GM12874 (cell line): ENCODE data around the gene TMC7.

Experiments used
- TF ChIP-seq, protein P1 (sequence below): IDR thresholded peaks from 2 replicates; pipeline ENCODE4 v1.5.1; 2011; ENCODE audit warnings: low read depth, mild to moderate bottlenecking, control low read depth, low read length, moderate library complexity; ENCODE audit not compliant: insufficient read depth

The TMC7 gene

DNA sequence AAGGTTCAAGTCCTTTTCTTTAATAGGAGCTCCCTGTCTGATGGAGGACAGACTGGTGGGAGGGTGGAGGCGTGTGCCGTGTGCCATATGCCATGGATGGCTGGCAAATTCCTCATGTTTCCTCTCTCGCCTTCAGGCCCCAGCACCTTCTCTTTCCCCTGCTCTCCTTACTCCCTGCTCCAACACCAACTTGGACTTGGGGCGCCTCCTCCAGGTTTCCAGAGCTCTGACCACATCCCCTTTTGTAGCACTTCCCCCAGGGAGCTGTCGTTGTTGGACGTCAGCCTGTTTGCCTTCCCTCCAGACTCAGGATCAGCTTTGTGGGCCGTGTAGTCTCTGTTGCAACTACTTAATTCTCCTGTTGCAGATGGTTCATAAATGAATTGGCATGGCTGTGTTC, 30.7 kb downstream of the TMC7 start:
- TF ChIP-seq, protein P1, sequence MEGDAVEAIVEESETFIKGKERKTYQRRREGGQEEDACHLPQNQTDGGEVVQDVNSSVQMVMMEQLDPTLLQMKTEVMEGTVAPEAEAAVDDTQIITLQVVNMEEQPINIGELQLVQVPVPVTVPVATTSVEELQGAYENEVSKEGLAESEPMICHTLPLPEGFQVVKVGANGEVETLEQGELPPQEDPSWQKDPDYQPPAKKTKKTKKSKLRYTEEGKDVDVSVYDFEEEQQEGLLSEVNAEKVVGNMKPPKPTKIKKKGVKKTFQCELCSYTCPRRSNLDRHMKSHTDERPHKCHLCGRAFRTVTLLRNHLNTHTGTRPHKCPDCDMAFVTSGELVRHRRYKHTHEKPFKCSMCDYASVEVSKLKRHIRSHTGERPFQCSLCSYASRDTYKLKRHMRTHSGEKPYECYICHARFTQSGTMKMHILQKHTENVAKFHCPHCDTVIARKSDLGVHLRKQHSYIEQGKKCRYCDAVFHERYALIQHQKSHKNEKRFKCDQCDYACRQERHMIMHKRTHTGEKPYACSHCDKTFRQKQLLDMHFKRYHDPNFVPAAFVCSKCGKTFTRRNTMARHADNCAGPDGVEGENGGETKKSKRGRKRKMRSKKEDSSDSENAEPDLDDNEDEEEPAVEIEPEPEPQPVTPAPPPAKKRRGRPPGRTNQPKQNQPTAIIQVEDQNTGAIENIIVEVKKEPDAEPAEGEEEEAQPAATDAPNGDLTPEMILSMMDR = no peak

DNA sequence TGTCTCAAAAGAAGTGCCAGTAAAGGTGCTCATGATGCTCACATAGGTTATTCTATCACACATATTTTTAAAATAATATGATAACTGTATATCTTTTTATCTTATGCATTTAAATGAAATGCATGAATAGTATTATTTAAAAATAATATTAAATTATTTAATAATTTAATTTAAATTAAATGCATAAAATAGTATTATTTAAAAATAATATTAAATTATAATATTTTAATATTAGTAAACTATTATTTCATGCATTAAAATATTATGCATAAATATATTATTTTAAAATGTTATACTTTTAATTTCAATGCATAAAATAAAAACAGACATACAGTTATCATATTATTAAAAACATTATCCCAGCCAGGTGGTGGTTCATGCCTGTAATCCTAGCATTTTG, 33.4 kb downstream of the TMC7 start:
- TF ChIP-seq, protein P1 = no peak

DNA sequence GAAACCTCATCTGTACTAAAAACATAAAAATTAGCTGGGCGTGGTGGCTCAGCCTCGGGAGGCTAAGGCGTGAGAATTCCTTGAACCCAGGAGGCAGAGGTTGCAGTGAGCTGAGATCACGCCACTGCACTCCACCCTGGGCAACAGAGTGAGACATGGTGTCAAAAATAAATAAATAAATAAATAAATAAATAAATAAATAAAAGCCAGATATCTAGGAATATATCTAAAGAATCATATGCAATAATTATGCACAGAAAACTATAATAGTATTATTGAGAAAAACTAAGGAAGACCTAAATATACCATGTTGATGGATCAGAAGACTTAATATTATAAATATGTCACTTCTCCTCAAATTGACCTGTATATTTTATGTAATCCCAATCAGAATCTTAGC, 37.0 kb downstream of the TMC7 start:
- TF ChIP-seq, protein P1 = no peak

DNA sequence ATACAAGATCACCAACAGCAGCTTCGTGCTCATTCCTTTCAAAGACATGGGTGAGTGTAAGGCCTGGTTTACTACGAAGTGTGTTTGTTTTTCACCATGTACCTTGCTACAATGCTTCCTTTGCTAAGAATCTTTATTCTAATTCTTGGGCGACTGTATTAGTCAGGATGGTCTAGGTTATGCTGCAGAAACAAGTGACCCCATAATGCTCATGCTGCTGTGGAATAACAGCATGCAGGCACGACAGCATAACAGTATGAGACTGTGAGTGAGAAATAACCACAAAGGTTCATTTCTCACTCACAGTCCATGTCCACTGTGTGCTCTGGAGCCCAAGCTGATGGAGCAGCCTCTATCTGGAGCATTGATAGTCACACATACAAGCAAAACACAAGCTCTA, 38.0 kb downstream of the TMC7 start:
- TF ChIP-seq, protein P1 = no peak

DNA sequence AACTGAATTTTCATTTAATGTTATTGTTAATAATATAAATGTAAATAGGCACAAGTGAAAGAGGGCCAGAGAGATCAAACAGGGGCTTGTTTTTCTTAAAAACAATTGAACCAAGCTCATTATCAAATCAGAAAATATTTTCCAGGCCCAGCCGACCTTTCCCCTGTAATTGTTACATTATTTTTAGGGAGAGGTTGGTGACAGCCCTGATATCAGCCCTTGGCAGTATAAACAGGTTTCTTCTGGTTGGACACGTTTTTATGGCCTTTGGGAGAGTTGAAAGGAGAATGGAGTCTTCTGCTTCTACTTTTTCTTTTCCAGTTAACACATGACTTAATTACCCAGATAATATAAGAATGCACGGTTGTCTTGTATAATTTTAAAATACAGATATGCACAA, 43.7 kb downstream of the TMC7 start:
- TF ChIP-seq, protein P1 = no peak

DNA sequence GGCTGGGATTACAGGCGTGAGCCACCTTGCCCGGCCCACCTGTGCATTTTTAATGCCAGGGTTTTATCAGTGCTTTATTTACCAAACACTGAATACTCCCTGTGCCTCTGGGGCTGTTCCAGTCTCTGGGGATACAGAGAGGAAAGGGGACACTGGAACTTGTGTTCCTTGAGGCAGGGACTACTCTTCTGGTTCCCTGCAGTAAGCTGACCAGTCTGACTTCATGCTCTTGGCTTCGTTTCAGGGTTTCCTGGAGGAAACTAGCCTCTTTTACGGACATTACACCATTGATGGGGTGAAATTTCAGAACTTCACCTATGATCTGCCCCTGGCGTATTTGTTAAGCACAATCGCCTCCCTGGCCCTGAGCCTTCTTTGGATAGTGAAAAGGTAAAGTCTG, 46.2 kb downstream of the TMC7 start:
- TF ChIP-seq, protein P1 = no peak

DNA sequence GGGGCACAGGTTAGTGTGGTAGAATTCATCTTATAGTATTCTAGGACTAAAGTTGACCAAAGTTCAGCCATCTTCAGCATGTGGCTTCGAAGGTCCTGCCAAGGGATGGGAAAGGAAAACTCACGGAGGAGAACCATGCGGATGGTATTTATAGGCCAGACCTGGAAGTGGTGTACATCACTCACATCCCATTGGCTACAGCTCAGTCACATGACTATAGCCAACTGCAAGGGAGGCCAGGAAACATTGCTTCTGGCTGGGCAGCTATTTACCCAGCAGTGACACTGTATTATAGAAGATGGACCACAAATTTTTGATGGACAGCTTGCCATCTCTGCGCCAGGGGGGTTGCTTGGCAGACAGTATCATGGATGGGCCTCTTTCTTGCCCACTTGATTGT, 48.0 kb downstream of the TMC7 start:
- TF ChIP-seq, protein P1 = no peak

DNA sequence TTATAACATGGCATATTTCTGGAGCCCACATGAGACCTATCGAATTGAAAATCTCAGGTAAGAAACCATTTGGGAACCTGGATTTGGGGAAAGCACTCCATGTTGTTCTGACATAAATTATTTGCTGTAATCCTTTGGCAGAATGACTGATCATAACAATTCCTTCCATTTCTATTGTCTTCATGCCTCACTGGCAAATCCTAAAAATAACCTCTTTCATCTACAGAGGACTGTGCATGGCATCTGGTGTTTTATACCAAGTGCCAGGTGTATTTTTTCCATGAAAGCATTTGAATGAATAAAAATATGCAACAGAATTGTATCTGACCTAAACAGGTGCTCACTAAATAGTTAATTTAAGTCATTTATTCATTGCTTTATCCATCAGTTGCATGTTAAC, 50.0 kb downstream of the TMC7 start:
- TF ChIP-seq, protein P1 = no peak
